Endodermal cell (in vitro differentiated cells): ENCODE measurements around the gene CEACAM4. TPM values are rescaled to one million over a fixed set of nuclear protein-coding genes. Genes with fewer than 3 reads are reported as not detected.
A peak's percentile ranks its signal among the peaks of the same experiment; 100 is the strongest.

Experiments
- DNase-seq: peaks from one replicate; pipeline ENCODE4 v3.0.0-alpha.2; 2017
- H3K27ac ChIP-seq: 2 replicates; pipeline ENCODE4 v1.5.1; 2013; ENCODE audit warnings: mild to moderate bottlenecking, low read depth, low read length, moderate library complexity
- H3K27me3 ChIP-seq: 2 replicates; pipeline ENCODE4 v1.6.1; 2013; ENCODE audit warnings: mild to moderate bottlenecking, low read length, moderate library complexity; ENCODE audit not compliant: insufficient read depth, control insufficient read depth, poor library complexity, severe bottlenecking
- H3K36me3 ChIP-seq: 2 replicates; pipeline ENCODE4 v1.7.0; 2013; ENCODE audit warnings: mild to moderate bottlenecking, low read length, moderate library complexity; ENCODE audit not compliant: control insufficient read depth, insufficient read depth
- H3K4me1 ChIP-seq: one replicate; pipeline ENCODE4 v1.7.0; 2013; ENCODE audit warnings: low read length; ENCODE audit not compliant: control insufficient read depth, insufficient read depth
- H3K4me3 ChIP-seq: 2 replicates; pipeline ENCODE4 v1.5.1; 2013; ENCODE audit warnings: mild to moderate bottlenecking, low read length, moderate library complexity
- H3K9ac ChIP-seq: 2 replicates; pipeline ENCODE4 v1.6.1; 2013; ENCODE audit warnings: mild to moderate bottlenecking, low read length, moderate library complexity; ENCODE audit not compliant: poor library complexity, severe bottlenecking; ENCODE audit errors: extremely low read depth
- H3K9me3 ChIP-seq: 2 replicates; pipeline ENCODE4 v1.6.1; 2013; ENCODE audit warnings: mild to moderate bottlenecking, low read length, moderate library complexity; ENCODE audit not compliant: control insufficient read depth
- H3K27ac Mint-ChIP-seq: 2 replicates; pipeline ENCODE4 v1.8.0; 2020; ENCODE audit warnings: mixed read lengths
- H3K27me3 Mint-ChIP-seq: 2 replicates; pipeline ENCODE4 v1.8.0; 2021; ENCODE audit warnings: mild to moderate bottlenecking, mixed read lengths; ENCODE audit not compliant: insufficient read depth
- H3K36me3 Mint-ChIP-seq: 2 replicates; pipeline ENCODE4 v1.8.0; 2020; ENCODE audit warnings: low read depth, mixed read lengths
- H3K4me1 Mint-ChIP-seq: 2 replicates; pipeline ENCODE4 v1.8.0; 2020; ENCODE audit warnings: mixed read lengths
- H3K4me3 Mint-ChIP-seq: 2 replicates; pipeline ENCODE4 v1.8.0; 2020; ENCODE audit warnings: mild to moderate bottlenecking, moderate library complexity, mixed read lengths
- H3K9me3 Mint-ChIP-seq: 2 replicates; pipeline ENCODE4 v1.8.0; 2020; ENCODE audit warnings: mild to moderate bottlenecking, mixed read lengths
- WGBS, 2 experiments: methylation state at CpG; one replicate each; pipeline versions ENCODE4 v1.1.5 to v1.1.7; 2013; ENCODE audit warnings: missing lambda C conversion rate in 2 of 2, mixed read lengths in 1 of 2; ENCODE audit not compliant: insufficient coverage in 1 of 2, insufficient read length in 1 of 2; 5-methylcytosine and 5-hydroxymethylcytosine counted together
- total RNA-seq, 2 donors: library from RNA; stranded (reverse); fragmentation: NEBNext Ultra II Directional in 1 of 2; extraction: Animal tissue kit (Norgen Biotek cat#: 25700) in 1 of 2; gene quantifications; 2 replicates in 1 of 2; 3 replicates in 1 of 2; pipeline ENCODE4 v1.2.1, GENCODE V29; 2021
- TF ChIP-seq, protein P1 (sequence below): fragments of 200-600 bp; sonication (generic); conservative IDR thresholded peaks from 2 replicates; pipeline ENCODE4 v1.5.0; 2021; ENCODE audit warnings: antibody characterized with exemption, mild to moderate bottlenecking

Gene CEACAM4
- total RNA-seq, 2 donors from 2014 or later = not detected

DNA sequence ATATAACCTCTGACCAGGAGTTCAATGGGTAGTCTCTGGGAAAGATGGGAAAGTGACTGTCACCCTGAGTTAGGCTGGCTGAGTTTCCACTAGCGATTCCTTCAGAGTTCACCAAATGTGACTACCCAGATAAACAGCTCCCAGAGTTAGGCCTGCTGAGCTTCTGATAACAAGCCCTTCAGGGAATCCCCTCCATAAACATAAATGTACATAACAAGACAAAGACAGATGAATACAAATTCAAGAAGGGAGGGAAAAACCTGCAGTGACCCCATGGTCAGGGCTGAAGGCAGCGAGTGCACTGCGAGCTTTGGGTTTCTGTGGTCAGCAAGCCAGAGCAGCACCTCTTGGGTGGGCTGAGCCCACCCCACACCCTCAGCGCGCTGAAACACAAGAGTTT, 25.4 kb upstream of the CEACAM4 start:
- H3K27ac ChIP-seq = no peak overlapping the region
- peaks cover 9% of the 10 kb centered on the region for H3K27me3 Mint-ChIP-seq
- DNase-seq = no peak
- no peak overlapping the region for H3K9ac ChIP-seq
- H3K4me1 ChIP-seq = no peaks in the 10 kb centered on the region
- H3K9me3 ChIP-seq = peaks cover 15% of the 10 kb centered on the region
- H3K4me3 ChIP-seq = no peak overlapping the region
- H3K27ac Mint-ChIP-seq = no peak overlapping the region
- TF ChIP-seq, protein P1, sequence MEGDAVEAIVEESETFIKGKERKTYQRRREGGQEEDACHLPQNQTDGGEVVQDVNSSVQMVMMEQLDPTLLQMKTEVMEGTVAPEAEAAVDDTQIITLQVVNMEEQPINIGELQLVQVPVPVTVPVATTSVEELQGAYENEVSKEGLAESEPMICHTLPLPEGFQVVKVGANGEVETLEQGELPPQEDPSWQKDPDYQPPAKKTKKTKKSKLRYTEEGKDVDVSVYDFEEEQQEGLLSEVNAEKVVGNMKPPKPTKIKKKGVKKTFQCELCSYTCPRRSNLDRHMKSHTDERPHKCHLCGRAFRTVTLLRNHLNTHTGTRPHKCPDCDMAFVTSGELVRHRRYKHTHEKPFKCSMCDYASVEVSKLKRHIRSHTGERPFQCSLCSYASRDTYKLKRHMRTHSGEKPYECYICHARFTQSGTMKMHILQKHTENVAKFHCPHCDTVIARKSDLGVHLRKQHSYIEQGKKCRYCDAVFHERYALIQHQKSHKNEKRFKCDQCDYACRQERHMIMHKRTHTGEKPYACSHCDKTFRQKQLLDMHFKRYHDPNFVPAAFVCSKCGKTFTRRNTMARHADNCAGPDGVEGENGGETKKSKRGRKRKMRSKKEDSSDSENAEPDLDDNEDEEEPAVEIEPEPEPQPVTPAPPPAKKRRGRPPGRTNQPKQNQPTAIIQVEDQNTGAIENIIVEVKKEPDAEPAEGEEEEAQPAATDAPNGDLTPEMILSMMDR = no peak
- no peak overlapping the region for H3K4me3 Mint-ChIP-seq
- H3K36me3 Mint-ChIP-seq = no peaks in the 10 kb centered on the region
- no peaks in the 10 kb centered on the region for H3K36me3 ChIP-seq
- peaks cover 81% of the 10 kb centered on the region for H3K9me3 Mint-ChIP-seq
- H3K4me1 Mint-ChIP-seq = no peaks in the 10 kb centered on the region
- H3K27me3 ChIP-seq = no peaks in the 10 kb centered on the region
- WGBS, 2 experiments = 70 to 78% methylated on average over 4 to 5 of the region's 5 CpGs

DNA sequence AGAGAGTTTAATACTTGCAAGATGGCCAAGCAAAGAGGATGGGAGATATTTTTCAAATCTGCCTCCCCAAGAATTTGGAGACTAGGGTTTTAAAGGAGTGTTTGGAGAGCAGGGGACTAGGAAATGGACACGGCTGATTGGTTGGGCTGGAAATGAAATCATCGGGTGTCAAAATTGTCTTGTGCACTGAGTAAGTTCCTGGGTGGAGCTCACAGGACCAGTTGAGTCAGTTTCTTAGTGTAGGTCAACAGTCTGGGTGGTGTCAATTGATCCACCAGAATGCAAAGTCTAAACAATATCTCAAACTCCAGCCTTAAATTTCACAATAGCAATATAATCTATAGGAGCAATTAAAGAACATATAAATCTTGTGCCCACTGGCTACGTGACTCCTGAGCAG, 23.0 kb upstream of the CEACAM4 start:
- DNase-seq = no peak
- H3K4me1 ChIP-seq = no peaks in the 10 kb centered on the region
- TF ChIP-seq, protein P1 = no peak
- Mint-ChIP-seq H3K27ac (no peak overlapping the region), H3K4me1 (no peaks in the 10 kb centered on the region), H3K9me3 (peaks cover 64% of the 10 kb centered on the region), H3K4me3 (no peak overlapping the region), H3K36me3 (no peaks in the 10 kb centered on the region), H3K27me3 (peaks cover 9% of the 10 kb centered on the region)
- peaks cover 14% of the 10 kb centered on the region for H3K9me3 ChIP-seq
- no peaks in the 10 kb centered on the region for H3K36me3 ChIP-seq
- no peak overlapping the region for H3K9ac ChIP-seq
- H3K4me3 ChIP-seq = no peak overlapping the region
- H3K27ac ChIP-seq = no peak overlapping the region
- WGBS, 2 experiments = 70 to 93% methylated on average over 2 to 3 of the region's 3 CpGs
- H3K27me3 ChIP-seq = no peaks in the 10 kb centered on the region

DNA sequence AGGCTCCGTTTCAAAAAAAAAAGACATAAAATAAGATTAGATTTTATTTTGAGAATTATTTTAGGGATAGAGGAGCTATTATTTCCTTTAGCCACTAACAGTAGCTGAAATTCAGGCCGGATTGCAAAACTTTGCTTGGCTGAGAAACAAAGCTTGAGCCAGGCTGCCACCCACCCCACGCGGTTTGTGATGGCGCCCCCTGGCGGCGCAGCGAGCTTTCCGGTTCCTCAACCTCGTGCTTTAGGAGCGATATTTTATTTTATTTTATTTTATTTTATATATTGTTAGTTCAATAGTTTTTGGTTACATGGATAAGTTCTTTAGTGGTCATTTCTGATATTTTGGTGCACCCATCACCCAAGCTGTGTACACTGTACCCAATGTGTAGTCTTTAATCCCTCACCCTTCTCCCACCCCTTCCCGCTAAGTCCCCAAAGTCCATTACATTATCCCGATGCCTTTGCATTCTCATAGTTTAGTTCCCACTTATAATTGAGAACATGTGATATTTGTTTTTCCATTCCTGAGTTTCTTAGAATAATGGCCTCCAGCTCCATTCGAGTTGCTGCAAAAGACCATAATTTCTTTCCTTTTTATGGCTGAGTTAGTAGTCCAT, 19.8 kb upstream of the CEACAM4 start:
- H3K36me3 Mint-ChIP-seq = no peaks in the 10 kb centered on the region
- H3K4me1 ChIP-seq = no peaks in the 10 kb centered on the region
- H3K27ac Mint-ChIP-seq = no peak overlapping the region
- H3K36me3 ChIP-seq = no peaks in the 10 kb centered on the region
- H3K9me3 ChIP-seq = no peaks in the 10 kb centered on the region
- no peak overlapping the region for H3K27ac ChIP-seq
- H3K9ac ChIP-seq = no peak overlapping the region
- H3K4me3 ChIP-seq = no peak overlapping the region
- peaks cover 9% of the 10 kb centered on the region for H3K27me3 Mint-ChIP-seq
- TF ChIP-seq, protein P1 = peak; percentile 68
- no peaks in the 10 kb centered on the region for H3K4me1 Mint-ChIP-seq
- H3K9me3 Mint-ChIP-seq = peaks cover 50% of the 10 kb centered on the region
- H3K27me3 ChIP-seq = no peaks in the 10 kb centered on the region
- no peak overlapping the region for H3K4me3 Mint-ChIP-seq
- DNase-seq = peak; percentile 76
- 50 to 89% methylated on average over 3 to 11 of the region's 14 CpGs for WGBS, 2 experiments
